ENCODE data around the gene TXNRD2.
"Not testable (repeated sequence)": the region's sequence is repeated elsewhere in the genome, so short reads cannot be mapped to it uniquely, and the experiment has no call there.

The TXNRD2 gene

GRCh38 chr22:19911540-19912270 is 29.9 kb downstream of the TXNRD2 start:
- H3K27ac ChIP-seq (ENCODE audit: low read length) = no peak overlapping the region
- peaks cover 10% of the 10 kb centered on the region for H3K4me1 ChIP-seq (ENCODE audit: insufficient read depth, low read length)
- TF ChIP-seq EZH2 (IDR thresholded peaks at IDR 0.05; ENCODE audit: borderline replicate concordance, low read depth, low read length, severe bottlenecking) = no peak
- no peak for TF ChIP-seq CTCF (IDR thresholded peaks at IDR 0.05; ENCODE audit: borderline replicate concordance, extremely low read depth, low read length, poor library complexity, severe bottlenecking)
- no peaks in the 10 kb centered on the region for H3K27me3 ChIP-seq (ENCODE audit: insufficient read depth, low read length, poor library complexity)
- no peak for DNase-seq
- no peaks in the 10 kb centered on the region for H3K79me2 ChIP-seq (ENCODE audit: insufficient read depth, low read length)
- no peak overlapping the region for H3K9ac ChIP-seq (ENCODE audit: low read depth, low read length)
- H3K4me3 ChIP-seq (ENCODE audit: low read depth in 1 of 2, low read length in 2 of 2) = no peak overlapping the region
- no peak for ATAC-seq (ENCODE audit: insufficient read depth, low read depth)
- H3K4me2 ChIP-seq (ENCODE audit: insufficient read depth, low read length) = no peak overlapping the region
- H3K36me3 ChIP-seq (ENCODE audit: insufficient read depth, low read length) = peaks cover 26% of the 10 kb centered on the region
- H3K9me3 ChIP-seq (ENCODE audit: insufficient read depth, low read length, severe bottlenecking) = no peaks in the 10 kb centered on the region
- no peaks in the 10 kb centered on the region for H4K20me1 ChIP-seq (ENCODE audit: insufficient read depth, low read length)
- H2AFZ ChIP-seq (ENCODE audit: low read depth, low read length) = no peak overlapping the region

GRCh38 chr22:19910180-19910744 is 31.4 kb downstream of the TXNRD2 start:
- Histone ChIP-seq H3K9ac (ENCODE audit: low read depth, low read length) (no peak overlapping the region), H3K36me3 (ENCODE audit: insufficient read depth, low read length) (peaks cover 22% of the 10 kb centered on the region), H3K79me2 (ENCODE audit: insufficient read depth, low read length) (no peaks in the 10 kb centered on the region), H3K27ac (ENCODE audit: low read length) (peak overlapping the region; percentile 72), H3K4me2 (ENCODE audit: insufficient read depth, low read length) (no peak overlapping the region), H4K20me1 (ENCODE audit: insufficient read depth, low read length) (no peaks in the 10 kb centered on the region), H3K4me3 (ENCODE audit: low read depth in 1 of 2, low read length in 2 of 2) (no peak overlapping the region), H3K27me3 (ENCODE audit: insufficient read depth, low read length, poor library complexity) (no peaks in the 10 kb centered on the region), H3K4me1 (ENCODE audit: insufficient read depth, low read length) (peaks cover 10% of the 10 kb centered on the region), H2AFZ (ENCODE audit: low read depth, low read length) (peak overlapping the region; percentile 54), H3K9me3 (ENCODE audit: insufficient read depth, low read length, severe bottlenecking) (no peaks in the 10 kb centered on the region)
- DNase-seq (no peak), ATAC-seq (ENCODE audit: insufficient read depth, low read depth) (no peak)
- TF ChIP-seq CTCF (IDR thresholded peaks at IDR 0.05; ENCODE audit: borderline replicate concordance, extremely low read depth, low read length, poor library complexity, severe bottlenecking) = no peak
- TF ChIP-seq EZH2 (IDR thresholded peaks at IDR 0.05; ENCODE audit: borderline replicate concordance, low read depth, low read length, severe bottlenecking) = no peak

DNA sequence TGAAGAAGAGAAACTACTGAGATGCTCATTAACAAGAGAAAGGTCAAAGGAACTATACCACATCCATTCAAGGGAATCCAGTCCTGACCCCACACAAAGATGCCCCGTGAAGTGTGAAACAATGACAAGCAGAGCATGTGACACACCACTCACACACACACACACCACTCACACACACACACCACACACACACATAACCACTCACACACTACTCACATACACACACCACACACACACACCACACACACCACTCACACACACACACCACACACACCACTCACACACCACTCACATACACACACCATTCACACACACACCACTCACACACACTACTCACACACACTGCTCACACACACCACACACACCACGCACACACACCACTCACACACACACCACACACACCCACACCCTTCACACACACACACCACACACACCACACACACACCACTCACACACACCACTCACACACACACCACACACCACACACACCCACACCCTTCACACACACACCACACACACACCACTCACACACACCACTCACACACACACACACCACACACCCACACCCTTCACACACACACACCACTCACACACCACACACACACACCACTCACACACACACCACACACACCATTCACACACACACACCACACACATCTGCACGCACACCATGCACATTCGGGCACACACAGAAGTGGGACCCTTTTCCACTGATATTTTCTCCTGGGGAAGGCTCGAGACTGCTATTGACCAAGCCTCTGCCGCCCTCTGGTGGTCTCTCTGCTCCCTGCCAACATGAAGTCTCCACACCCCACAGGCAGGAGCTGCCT is 32.1 kb downstream of the TXNRD2 start:
- H3K27ac ChIP-seq (ENCODE audit: low read length) = peak overlapping the region; percentile 72
- peak; percentile 89 for DNase-seq
- H3K4me2 ChIP-seq (ENCODE audit: insufficient read depth, low read length) = 0 out of 2 replicates have a peak overlapping the region, but pooled peaks have one; percentile 8
- no peaks in the 10 kb centered on the region for H4K20me1 ChIP-seq (ENCODE audit: insufficient read depth, low read length)
- H3K79me2 ChIP-seq (ENCODE audit: insufficient read depth, low read length) = no peaks in the 10 kb centered on the region
- 0 out of 2 replicates have a peak overlapping the region, but pooled peaks have one; percentile 3 for H3K9ac ChIP-seq (ENCODE audit: low read depth, low read length)
- peak; percentile 99 for ATAC-seq (ENCODE audit: insufficient read depth, low read depth)
- no peaks in the 10 kb centered on the region for H3K9me3 ChIP-seq (ENCODE audit: insufficient read depth, low read length, severe bottlenecking)
- peaks cover 10% of the 10 kb centered on the region for H3K4me1 ChIP-seq (ENCODE audit: insufficient read depth, low read length)
- no peaks in the 10 kb centered on the region for H3K27me3 ChIP-seq (ENCODE audit: insufficient read depth, low read length, poor library complexity)
- TF ChIP-seq EZH2 (IDR thresholded peaks at IDR 0.05; ENCODE audit: borderline replicate concordance, low read depth, low read length, severe bottlenecking) = no peak
- peak; percentile 100 for TF ChIP-seq CTCF (IDR thresholded peaks at IDR 0.05; ENCODE audit: borderline replicate concordance, extremely low read depth, low read length, poor library complexity, severe bottlenecking)
- H3K4me3 ChIP-seq (ENCODE audit: low read depth in 1 of 2, low read length in 2 of 2) = no peak overlapping the region
- peak overlapping the region; percentile 54 for H2AFZ ChIP-seq (ENCODE audit: low read depth, low read length)
- H3K36me3 ChIP-seq (ENCODE audit: insufficient read depth, low read length) = peaks cover 15% of the 10 kb centered on the region

DNA sequence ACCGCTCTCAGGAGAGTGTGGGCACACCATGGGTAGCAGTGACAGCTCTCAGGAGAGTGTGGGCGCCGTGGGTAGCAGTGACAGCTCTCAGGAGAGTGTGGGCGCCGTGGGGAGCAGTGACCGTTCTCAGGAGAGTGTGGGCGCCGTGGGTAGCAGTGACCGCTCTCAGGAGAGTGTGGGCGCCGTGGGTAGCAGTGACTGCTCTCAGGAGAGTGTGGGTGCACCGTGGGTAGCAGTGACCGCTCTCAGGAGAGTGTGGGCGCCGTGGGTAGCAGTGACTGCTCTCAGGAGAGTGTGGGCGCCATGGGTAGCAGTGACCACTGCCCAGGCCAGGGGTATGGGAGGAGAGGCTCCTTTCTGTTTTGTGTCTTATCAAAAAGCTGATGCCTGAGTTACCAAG is 33.7 kb downstream of the TXNRD2 start:
- not testable (repeated sequence) for H3K36me3 ChIP-seq (ENCODE audit: insufficient read depth, low read length); ATAC-seq (ENCODE audit: insufficient read depth, low read depth); H3K9ac ChIP-seq (ENCODE audit: low read depth, low read length); H2AFZ ChIP-seq (ENCODE audit: low read depth, low read length); H3K27me3 ChIP-seq (ENCODE audit: insufficient read depth, low read length, poor library complexity); H3K79me2 ChIP-seq (ENCODE audit: insufficient read depth, low read length); H3K4me2 ChIP-seq (ENCODE audit: insufficient read depth, low read length); H3K9me3 ChIP-seq (ENCODE audit: insufficient read depth, low read length, severe bottlenecking); H3K4me1 ChIP-seq (ENCODE audit: insufficient read depth, low read length); H3K4me3 ChIP-seq (ENCODE audit: low read depth in 1 of 2, low read length in 2 of 2); H4K20me1 ChIP-seq (ENCODE audit: insufficient read depth, low read length); DNase-seq
- peak overlapping the region; percentile 4; the same call in 1 of the 2 replicates for H3K27ac ChIP-seq (ENCODE audit: low read length)

GRCh38 chr22:19906864-19907263 is 34.8 kb downstream of the TXNRD2 start:
- not testable (repeated sequence) for DNase-seq; H3K27ac ChIP-seq (ENCODE audit: low read length); H3K9me3 ChIP-seq (ENCODE audit: insufficient read depth, low read length, severe bottlenecking); H3K4me2 ChIP-seq (ENCODE audit: insufficient read depth, low read length); H4K20me1 ChIP-seq (ENCODE audit: insufficient read depth, low read length); H3K79me2 ChIP-seq (ENCODE audit: insufficient read depth, low read length); H3K4me3 ChIP-seq (ENCODE audit: low read depth in 1 of 2, low read length in 2 of 2); H3K27me3 ChIP-seq (ENCODE audit: insufficient read depth, low read length, poor library complexity); H3K9ac ChIP-seq (ENCODE audit: low read depth, low read length); H2AFZ ChIP-seq (ENCODE audit: low read depth, low read length); H3K4me1 ChIP-seq (ENCODE audit: insufficient read depth, low read length); ATAC-seq (ENCODE audit: insufficient read depth, low read depth); H3K36me3 ChIP-seq (ENCODE audit: insufficient read depth, low read length)
